SK-N-SH (cell line): Measurements from ENCODE around the gene RAI1. TPM values are rescaled to one million over a fixed set of nuclear protein-coding genes. Genes with fewer than 3 reads are reported as not detected.

Experiments used
- CTCF ChIA-PET: fragments of 300-600, 350-600 bp; formaldehyde crosslinking; extraction: SDS; loops from one replicate; lab custom pipeline; 2021; lab: Yijun Ruan, JAX
- POLR2A ChIA-PET: fragments of 350-600 bp; sonication (Branson Sonifier 250); formaldehyde crosslinking; extraction: SDS; loops from one replicate; lab custom pipeline; 2020; ENCODE audit warnings: antibody characterized with exemption, inconsistent platforms; lab: Yijun Ruan, JAX
- DNase-seq: peaks from one replicate; pipeline ENCODE4 v3.0.0; 2012
- H2AFZ ChIP-seq: fragments of 200-600 bp; sonication (generic); 2 replicates; pipeline ENCODE4 v1.8.1; 2016; ENCODE audit warnings: antibody characterized with exemption, mild to moderate bottlenecking, low read depth
- H3F3A ChIP-seq: fragments of 200-600 bp; sonication (generic); replicated peaks from 2 replicates; pipeline ENCODE3; 2016; ENCODE audit warnings: antibody characterized with exemption, mild to moderate bottlenecking; ENCODE audit not compliant: insufficient read depth
- H3K27ac ChIP-seq, 2 experiments: fragments of 200-500 bp in 1 of 2; fragments of 200-600 bp in 1 of 2; sonication (Bioruptor generic) in 1 of 2; sonication (generic), shearing (Covaris generic) in 1 of 2; 2 replicates each; pipeline versions ENCODE4 v1.5.1 to v1.6.1; 2014 to 2016; ENCODE audit warnings: low read depth in 2 of 2, inconsistent platforms in 1 of 2, low read length in 1 of 2, mild to moderate bottlenecking in 1 of 2, mixed read lengths in 1 of 2
- H3K27me3 ChIP-seq: fragments of 200-600 bp; sonication (generic), shearing (Covaris generic); 2 replicates; pipeline ENCODE4 v1.6.1; 2016; ENCODE audit warnings: mixed run types; ENCODE audit not compliant: insufficient read depth
- H3K36me3 ChIP-seq, 2 experiments: fragments of 200-500 bp in 1 of 2; fragments of 200-600 bp in 1 of 2; sonication (Bioruptor generic) in 1 of 2; sonication (generic) in 1 of 2; replicated peaks in 1 of 2; 2 replicates each; pipeline versions ENCODE3 to v1.5.1; 2014 to 2016; ENCODE audit warnings: low read length in 1 of 2, mild to moderate bottlenecking in 1 of 2; ENCODE audit not compliant: insufficient read depth in 2 of 2, control insufficient read depth in 1 of 2
- H3K4me1 ChIP-seq, 2 experiments: fragments of 200-500 bp in 1 of 2; fragments of 200-600 bp in 1 of 2; sonication (Bioruptor generic) in 1 of 2; sonication (generic), shearing (Covaris generic) in 1 of 2; 2 replicates each; pipeline versions ENCODE4 v1.5.1 to v1.6.1; 2014 to 2016; ENCODE audit warnings: low read depth in 1 of 2, low read length in 1 of 2, mixed run types in 1 of 2; ENCODE audit not compliant: insufficient read depth in 2 of 2, control insufficient read depth in 1 of 2
- H3K4me2 ChIP-seq: fragments of 200-600 bp; sonication (generic), shearing (Covaris generic); 2 replicates; pipeline ENCODE4 v1.6.1; 2017; ENCODE audit warnings: mixed run types
- H3K4me3 ChIP-seq, 2 experiments: fragments of 200-500 bp in 1 of 2; fragments of 200-600 bp in 1 of 2; sonication (Bioruptor generic) in 1 of 2; sonication (generic), shearing (Covaris generic) in 1 of 2; 2 replicates each; pipeline versions ENCODE4 v1.5.1 to v1.8.1; 2014 to 2016; ENCODE audit warnings: low read depth in 2 of 2, inconsistent platforms in 1 of 2, low read length in 1 of 2, mild to moderate bottlenecking in 1 of 2, mixed read lengths in 1 of 2, moderate library complexity in 1 of 2
- H3K79me2 ChIP-seq: fragments of 200-600 bp; sonication (generic); 2 replicates; pipeline ENCODE4 v1.8.1; 2017; ENCODE audit warnings: mild to moderate bottlenecking; ENCODE audit not compliant: insufficient read depth
- H3K9ac ChIP-seq: fragments of 200-600 bp; sonication (generic); 2 replicates; pipeline ENCODE4 v1.6.1; 2017; ENCODE audit warnings: mixed run types
- H3K9me2 ChIP-seq: fragments of 200-600 bp; sonication (generic); 2 replicates; pipeline ENCODE4 v1.6.1; 2017; ENCODE audit warnings: mixed run types
- H3K9me3 ChIP-seq: fragments of 200-600 bp; sonication (generic); 2 replicates; pipeline ENCODE4 v1.6.1; 2017; ENCODE audit warnings: mixed run types, mild to moderate bottlenecking, moderate library complexity
- H4K20me1 ChIP-seq: fragments of 200-600 bp; sonication (generic); 2 replicates; pipeline ENCODE4 v1.6.1; 2017; ENCODE audit warnings: mild to moderate bottlenecking, mixed run types; ENCODE audit not compliant: insufficient read depth
- CHD2 ChIP-seq: fragments of 150-350 bp; IDR thresholded peaks from 2 replicates; pipeline ENCODE4 v1.6.1; 2018; ENCODE audit warnings: low read length; ENCODE audit not compliant: partially characterized antibody
- ELF1 ChIP-seq: IDR thresholded peaks from 2 replicates; pipeline ENCODE4 v1.4.0; 2012
- GABPA ChIP-seq: IDR thresholded peaks from 2 replicates; pipeline ENCODE4 v1.4.0; 2012; ENCODE audit warnings: low read depth, mild to moderate bottlenecking
- IRF3 ChIP-seq: fragments of 150-350 bp; IDR thresholded peaks from 2 replicates; pipeline ENCODE4 v1.6.1; 2016; ENCODE audit warnings: mild to moderate bottlenecking, low read depth, low read length
- MXI1 ChIP-seq: IDR thresholded peaks from 2 replicates; pipeline ENCODE4 v1.6.1; 2012; ENCODE audit warnings: mild to moderate bottlenecking, low read depth, low read length, improper control_type of control experiment
- NFIC ChIP-seq: IDR thresholded peaks from 2 replicates; pipeline ENCODE4 v1.4.0; 2012; ENCODE audit warnings: borderline replicate concordance
- NRF1 ChIP-seq: IDR thresholded peaks from 2 replicates; pipeline ENCODE4 v1.6.1; 2012; ENCODE audit warnings: low read depth, mild to moderate bottlenecking, low read length
- RAD21 ChIP-seq: IDR thresholded peaks from 2 replicates; pipeline ENCODE4 v1.6.1; 2012; ENCODE audit warnings: mild to moderate bottlenecking, low read length
- SIN3A ChIP-seq: IDR thresholded peaks from 2 replicates; pipeline ENCODE4 v1.6.1; 2012; ENCODE audit warnings: low read depth, mild to moderate bottlenecking, low read length, moderate library complexity, borderline replicate concordance
- TCF12 ChIP-seq: IDR thresholded peaks from 2 replicates; pipeline ENCODE4 v1.4.0; 2012
- TEAD4 ChIP-seq: IDR thresholded peaks from 2 replicates; pipeline ENCODE4 v1.4.0; 2012; ENCODE audit warnings: mild to moderate bottlenecking, borderline replicate concordance; ENCODE audit not compliant: insufficient read depth
- USF1 ChIP-seq: IDR thresholded peaks from 2 replicates; pipeline ENCODE4 v1.4.0; 2012; ENCODE audit warnings: low read depth, borderline replicate concordance
- USF2 ChIP-seq: fragments of 150-350 bp; IDR thresholded peaks from 2 replicates; pipeline ENCODE4 v1.6.1; 2017; ENCODE audit warnings: antibody characterized with exemption, low read length, low read depth, borderline replicate concordance
- YY1 ChIP-seq: IDR thresholded peaks from 2 replicates; pipeline ENCODE4 v1.4.0; 2012; ENCODE audit warnings: low read depth, mild to moderate bottlenecking
- ZBTB33 ChIP-seq: IDR thresholded peaks from 2 replicates; pipeline ENCODE4 v1.4.0; 2012; ENCODE audit warnings: low read depth, borderline replicate concordance
- WGBS: methylation state at CpG from one replicate; pipeline ENCODE4 v1.1.6; 2017; ENCODE audit warnings: low lambda C conversion rate; 5-methylcytosine and 5-hydroxymethylcytosine counted together
- polyA plus RNA-seq, 3 experiments: library from polyadenylated mRNA; depleted of rRNA; stranded (reverse); fragments of >200 nt; gene quantifications; 2 replicates each; pipeline ENCODE4 v1.2.3, GENCODE V29; 2012
- TF ChIP-seq, protein P1 (sequence below): IDR thresholded peaks from 2 replicates; pipeline ENCODE4; 2012

The RAI1 gene
- polyA plus RNA-seq, 1 of the 3 experiments (the other 2 are of a cell fraction), result 4.7 TPM

DNA sequence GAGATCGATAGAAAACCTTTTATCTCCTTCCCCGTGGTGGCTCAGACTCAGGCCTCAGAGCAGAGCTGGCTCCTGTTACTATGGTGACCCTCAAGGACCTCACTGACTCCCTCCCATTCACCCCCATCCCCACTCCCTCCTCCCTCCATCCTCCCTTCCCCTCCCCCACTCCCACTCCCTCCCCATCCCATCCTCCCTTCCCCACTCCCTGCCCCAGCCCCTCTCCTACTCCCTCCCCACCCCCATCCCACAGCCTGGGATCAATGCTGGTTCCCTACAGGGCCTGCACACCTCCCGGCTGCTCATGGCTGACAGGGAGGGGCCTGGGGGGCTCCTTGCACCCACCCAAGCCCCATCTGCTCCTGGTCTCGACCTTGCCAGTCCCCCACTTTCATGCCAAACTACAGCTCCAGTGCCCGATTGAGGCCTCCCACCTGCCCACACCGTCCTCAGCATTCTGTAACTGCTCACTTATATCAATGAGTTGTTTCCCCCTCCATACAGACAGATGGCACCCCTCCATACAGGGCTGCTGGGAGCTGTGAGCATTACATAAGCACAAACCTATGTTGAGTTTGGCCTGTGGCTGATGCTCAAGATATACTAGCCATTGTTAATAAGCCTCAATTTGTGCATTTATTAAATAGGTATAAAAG is 11.6 kb upstream of the RAI1 start:
- POLR2A ChIA-PET, result interaction anchor here (0.8 kb wide), 1 partner anchor 166 kb away, joined by 3 read pairs; no protein-coding TSS in a partner anchor
- Histone ChIP-seq H3K4me1 (peaks cover 0 to 18% of the 10 kb centered on the region in 2 experiments; a peak in 1 of 4 replicates), H3K79me2 (no peaks in the 10 kb centered on the region), H3K27ac (no peak overlapping the region), H3K4me2 (no peak overlapping the region), H3K27me3 (no peaks in the 10 kb centered on the region), H2AFZ (no peak overlapping the region), H3K9me2 (no peaks in the 10 kb centered on the region), H3K9me3 (no peaks in the 10 kb centered on the region), H3K9ac (no peak overlapping the region), H3K4me3 (no peak overlapping the region), H4K20me1 (no peaks in the 10 kb centered on the region), H3K36me3 (no peaks in the 10 kb centered on the region), H3F3A (no peaks in the 10 kb centered on the region)
- CTCF ChIA-PET, result interaction anchor here (1.0 to 4.7 kb wide), 4 partner anchors 8 to 250 kb away, joined by 3 to 45 read pairs (median 4); partner anchors contain the start of gene RAI1
- no peak for DNase-seq
- TF ChIP-seq GABPA, result no peak
- no peak for TF ChIP-seq TCF12
- TF ChIP-seq NFIC, result no peak
- no peak for TF ChIP-seq YY1
- no peak for TF ChIP-seq RAD21
- no peak for TF ChIP-seq ELF1
- TF ChIP-seq USF1, result no peak
- no peak for TF ChIP-seq ZBTB33
- no peak for TF ChIP-seq SIN3A
- no peak for TF ChIP-seq IRF3
- 74% methylated on average over 6 of the region's 6 CpGs for WGBS

DNA sequence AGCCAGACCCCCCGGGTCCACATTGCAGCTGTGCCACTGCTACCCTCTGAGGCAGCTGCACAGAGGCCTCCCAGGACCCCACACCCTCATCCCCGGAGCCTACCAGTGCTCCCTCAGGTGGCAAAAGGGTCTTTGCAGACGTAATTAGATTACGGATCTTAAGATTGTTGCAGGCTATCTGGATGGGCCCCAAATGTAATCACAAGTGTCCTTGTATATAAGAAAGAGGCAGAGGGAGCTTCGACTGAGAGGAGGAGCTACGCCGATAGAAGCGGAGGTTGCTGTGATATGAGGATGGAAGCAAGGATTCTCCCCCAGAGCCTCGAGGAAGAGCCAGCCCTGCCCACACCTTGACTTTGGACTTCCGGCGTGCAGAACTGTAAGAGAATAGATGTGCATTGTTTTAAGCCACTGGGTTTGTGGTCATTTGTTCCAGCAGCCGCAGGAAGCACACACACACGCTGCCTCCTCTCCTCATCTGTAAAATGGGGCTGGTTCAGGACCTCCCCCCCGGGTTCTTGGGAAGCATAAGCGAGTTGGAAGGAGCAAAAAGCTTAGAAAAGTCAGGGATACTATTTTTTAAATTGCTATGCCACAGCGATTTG is 10.5 kb upstream of the RAI1 start:
- CTCF ChIA-PET, result interaction anchor here (0.5 to 4.7 kb wide), 4 partner anchors 9 to 319 kb away, joined by 3 to 45 read pairs (median 4); partner anchors contain the start of gene RAI1
- no peaks in the 10 kb centered on the region for H3K79me2 ChIP-seq
- H3F3A ChIP-seq, result no peaks in the 10 kb centered on the region
- no peaks in the 10 kb centered on the region for H3K9me3 ChIP-seq
- POLR2A ChIA-PET, result no interaction called here
- no peaks in the 10 kb centered on the region for H3K9me2 ChIP-seq
- no peak overlapping the region for H3K27ac ChIP-seq
- no peaks in the 10 kb centered on the region for H3K36me3 ChIP-seq
- 75% methylated on average over 16 of the region's 16 CpGs for WGBS
- H3K27me3 ChIP-seq, result no peaks in the 10 kb centered on the region
- peaks cover 0 to 18% of the 10 kb centered on the region in 2 experiments; a peak in 1 of 4 replicates for H3K4me1 ChIP-seq
- no peak for DNase-seq
- no peak overlapping the region for H3K4me2 ChIP-seq
- H3K4me3 ChIP-seq, result no peak overlapping the region
- H4K20me1 ChIP-seq, result no peaks in the 10 kb centered on the region
- no peak overlapping the region for H2AFZ ChIP-seq
- no peak overlapping the region for H3K9ac ChIP-seq
- TF ChIP-seq NRF1, result no peak
- TF ChIP-seq, protein P1, sequence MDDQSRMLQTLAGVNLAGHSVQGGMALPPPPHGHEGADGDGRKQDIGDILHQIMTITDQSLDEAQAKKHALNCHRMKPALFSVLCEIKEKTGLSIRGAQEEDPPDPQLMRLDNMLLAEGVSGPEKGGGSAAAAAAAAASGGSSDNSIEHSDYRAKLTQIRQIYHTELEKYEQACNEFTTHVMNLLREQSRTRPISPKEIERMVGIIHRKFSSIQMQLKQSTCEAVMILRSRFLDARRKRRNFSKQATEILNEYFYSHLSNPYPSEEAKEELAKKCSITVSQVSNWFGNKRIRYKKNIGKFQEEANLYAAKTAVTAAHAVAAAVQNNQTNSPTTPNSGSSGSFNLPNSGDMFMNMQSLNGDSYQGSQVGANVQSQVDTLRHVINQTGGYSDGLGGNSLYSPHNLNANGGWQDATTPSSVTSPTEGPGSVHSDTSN, result no peak
- TF ChIP-seq MXI1, result no peak
- TF ChIP-seq ELF1, result no peak
- TF ChIP-seq CHD2, result no peak
- TF ChIP-seq IRF3, result no peak
- no peak for TF ChIP-seq GABPA
- TF ChIP-seq USF2, result no peak
- TF ChIP-seq TEAD4, result no peak
